ENCODE results near the gene PPIL6. TPM values are rescaled to one million over a fixed set of nuclear protein-coding genes. Genes with fewer than 3 reads are reported as not detected.

PPIL6 gene
- total and polyA plus RNA-seq, 2 experiments from 2014 or later: 3.5 to 3.7 TPM

- no peaks in the 10 kb centered on the region for H3K9me2 ChIP-seq (ENCODE audit: insufficient read depth)
- H3F3A ChIP-seq (ENCODE audit: insufficient read depth): no peaks in the 10 kb centered on the region
- no peaks in the 10 kb centered on the region for H4K20me1 ChIP-seq (ENCODE audit: insufficient read depth)
- H3K9ac ChIP-seq: no peak overlapping the region
- H3K4me2 ChIP-seq (ENCODE audit: unreplicated experiment): no peak overlapping the region
- no peaks in the 10 kb centered on the region for H3K9me3 ChIP-seq (ENCODE audit: low read depth)
- no peaks in the 10 kb centered on the region for H3K79me2 ChIP-seq (ENCODE audit: insufficient read depth)
- H3K4me1 ChIP-seq (ENCODE audit: insufficient read depth): 0 out of 2 replicates have a peak, but pooled peaks cover 3% of the 10 kb centered on the region
- H3K4me3 ChIP-seq: no peak overlapping the region
- no peaks in the 10 kb centered on the region for H3K27me3 ChIP-seq (replicated peaks; ENCODE audit: insufficient read depth)
- DNase-seq: no peak
- H3K27ac ChIP-seq: no peak overlapping the region
- H3K36me3 ChIP-seq (ENCODE audit: low read depth): no peaks in the 10 kb centered on the region
- TF ChIP-seq EZH2phosphoT487 (IDR thresholded peaks at IDR 0.05; ENCODE audit: insufficient read depth, low read depth) (no peak), EZH2 (IDR thresholded peaks at IDR 0.05; ENCODE audit: insufficient read depth, poor library complexity, severe bottlenecking) (no peak)
- no peak overlapping the region for H2AFZ ChIP-seq
- 33 to 37% methylated on average over 2 of the region's 2 CpGs for WGBS, 2 experiments (ENCODE audit: low coverage in 1 of 2, low lambda C conversion rate in 2 of 2, missing lambda C conversion rate in 2 of 2)
- in situ Hi-C loops (cut with MboI): no loop called here
Observed at GRCh38 chr6:109434456-109434855, 6.0 kb downstream of the PPIL6 start.

GRCh38 chr6:109429496-109429895, 10.9 kb downstream of the PPIL6 start:
- in situ Hi-C loops (cut with MboI): no loop called here
- no peaks in the 10 kb centered on the region for H3F3A ChIP-seq (ENCODE audit: insufficient read depth)
- H3K9me3 ChIP-seq (ENCODE audit: low read depth): no peaks in the 10 kb centered on the region
- TF ChIP-seq EZH2 (IDR thresholded peaks at IDR 0.05; ENCODE audit: insufficient read depth, poor library complexity, severe bottlenecking) (no peak), EZH2phosphoT487 (IDR thresholded peaks at IDR 0.05; ENCODE audit: insufficient read depth, low read depth) (no peak)
- 88 to 90% methylated on average over 3 of the region's 3 CpGs for whole genome bisulfite sequencing, 2 experiments (ENCODE audit: low coverage in 1 of 2, low lambda C conversion rate in 2 of 2, missing lambda C conversion rate in 2 of 2)
- no peaks in the 10 kb centered on the region for H4K20me1 ChIP-seq (ENCODE audit: insufficient read depth)
- DNase-seq: no peak
- no peaks in the 10 kb centered on the region for H3K9me2 ChIP-seq (ENCODE audit: insufficient read depth)
- peak overlapping the region; percentile 40 for H3K4me2 ChIP-seq (ENCODE audit: unreplicated experiment)
- H3K36me3 ChIP-seq (ENCODE audit: low read depth): no peaks in the 10 kb centered on the region
- no peak overlapping the region for H3K9ac ChIP-seq
- no peaks in the 10 kb centered on the region for H3K27me3 ChIP-seq (replicated peaks; ENCODE audit: insufficient read depth)
- H3K4me1 ChIP-seq (ENCODE audit: insufficient read depth): no peaks in the 10 kb centered on the region
- no peak overlapping the region for H3K27ac ChIP-seq
- no peaks in the 10 kb centered on the region for H3K79me2 ChIP-seq (ENCODE audit: insufficient read depth)
- peak overlapping the region; percentile 39 for H2AFZ ChIP-seq
- H3K4me3 ChIP-seq: no peak overlapping the region

GRCh38 chr6:109428889-109429477, 11.4 kb downstream of the PPIL6 start:
- Histone ChIP-seq H3K4me2 (ENCODE audit: unreplicated experiment) (peak overlapping the region; percentile 40), H2AFZ (peak overlapping the region; percentile 39), H3K36me3 (ENCODE audit: low read depth) (no peaks in the 10 kb centered on the region), H3K9ac (no peak overlapping the region), H3K27ac (no peak overlapping the region), H3K9me3 (ENCODE audit: low read depth) (no peaks in the 10 kb centered on the region), H3K79me2 (ENCODE audit: insufficient read depth) (no peaks in the 10 kb centered on the region), H3K4me3 (no peak overlapping the region; the same call in 1 of the 2 replicates), H3K4me1 (ENCODE audit: insufficient read depth) (no peaks in the 10 kb centered on the region), H3K9me2 (ENCODE audit: insufficient read depth) (no peaks in the 10 kb centered on the region), H3K27me3 (replicated peaks; ENCODE audit: insufficient read depth) (no peaks in the 10 kb centered on the region), H3F3A (ENCODE audit: insufficient read depth) (no peaks in the 10 kb centered on the region), H4K20me1 (ENCODE audit: insufficient read depth) (no peaks in the 10 kb centered on the region)
- peak; percentile 46 for DNase-seq
- no peak for TF ChIP-seq EZH2phosphoT487 (IDR thresholded peaks at IDR 0.05; ENCODE audit: insufficient read depth, low read depth)
- no peak for TF ChIP-seq EZH2 (IDR thresholded peaks at IDR 0.05; ENCODE audit: insufficient read depth, poor library complexity, severe bottlenecking)
- in situ Hi-C loops (cut with MboI): no loop called here
- WGBS, 2 experiments (ENCODE audit: low coverage in 1 of 2, low lambda C conversion rate in 2 of 2, missing lambda C conversion rate in 2 of 2): 17 to 19% methylated on average over 7 of the region's 7 CpGs

GRCh38 chr6:109424946-109425345, 15.5 kb downstream of the PPIL6 start:
- WGBS, 2 experiments (ENCODE audit: low coverage in 1 of 2, low lambda C conversion rate in 2 of 2, missing lambda C conversion rate in 2 of 2): 85 to 93% methylated on average over 2 of the region's 2 CpGs
- Histone ChIP-seq H3K27ac (no peak overlapping the region), H3F3A (ENCODE audit: insufficient read depth) (no peaks in the 10 kb centered on the region), H3K9me2 (ENCODE audit: insufficient read depth) (no peaks in the 10 kb centered on the region), H3K27me3 (replicated peaks; ENCODE audit: insufficient read depth) (no peaks in the 10 kb centered on the region), H2AFZ (no peak overlapping the region), H3K79me2 (ENCODE audit: insufficient read depth) (no peaks in the 10 kb centered on the region), H4K20me1 (ENCODE audit: insufficient read depth) (no peaks in the 10 kb centered on the region), H3K4me1 (ENCODE audit: insufficient read depth) (no peaks in the 10 kb centered on the region), H3K9me3 (ENCODE audit: low read depth) (no peaks in the 10 kb centered on the region), H3K4me3 (no peak overlapping the region), H3K9ac (no peak overlapping the region), H3K36me3 (ENCODE audit: low read depth) (no peaks in the 10 kb centered on the region), H3K4me2 (ENCODE audit: unreplicated experiment) (no peak overlapping the region)
- TF ChIP-seq EZH2phosphoT487 (IDR thresholded peaks at IDR 0.05; ENCODE audit: insufficient read depth, low read depth) (no peak), EZH2 (IDR thresholded peaks at IDR 0.05; ENCODE audit: insufficient read depth, poor library complexity, severe bottlenecking) (no peak)
- in situ Hi-C loops (cut with MboI): loop anchor here (25.0 kb wide), 1 partner anchor 888 kb away; no protein-coding TSS in a partner anchor
- DNase-seq: no peak
